GM23338 (cell line): ENCODE measurements around the gene RNF220. TPM values are rescaled to one million over a fixed set of nuclear protein-coding genes. Genes with fewer than 3 reads are reported as not detected.

Source experiments
- ATAC-seq: fragments of 200-7000 bp; cut with Tn5 transposase; 3 replicates; pipeline ENCODE4 v1.9.1; 2020
- DNase-seq: peaks from one replicate; pipeline ENCODE4 v3.0.0-alpha.2; 2015; ENCODE audit warnings: low spot score
- H2AFZ ChIP-seq: fragments of 200-600 bp; sonication (generic); 2 replicates; pipeline ENCODE4 v1.8.0; 2016; ENCODE audit warnings: antibody characterized with exemption, mild to moderate bottlenecking, moderate library complexity
- H3F3A ChIP-seq: fragments of 200-600 bp; sonication (generic); replicated peaks from 2 replicates; pipeline ENCODE4 v1.8.0; 2017; ENCODE audit warnings: antibody characterized with exemption, mixed run types, low read depth
- H3K27ac ChIP-seq: fragments of 200-600 bp; sonication (generic); 2 replicates; pipeline ENCODE4 v1.6.1; 2016; ENCODE audit warnings: low read depth
- H3K27me3 ChIP-seq: fragments of 200-600 bp; sonication (generic); 2 replicates; pipeline ENCODE4 v1.8.0; 2016; ENCODE audit warnings: mild to moderate bottlenecking, mixed run types, moderate library complexity; ENCODE audit not compliant: insufficient read depth
- H3K36me3 ChIP-seq: fragments of 200-600 bp; sonication (generic); 2 replicates; pipeline ENCODE4 v1.8.0; 2016; ENCODE audit warnings: mild to moderate bottlenecking; ENCODE audit not compliant: insufficient read depth
- H3K4me1 ChIP-seq: fragments of 200-600 bp; sonication (generic); 2 replicates; pipeline ENCODE4 v1.8.0; 2016; ENCODE audit warnings: mild to moderate bottlenecking, moderate library complexity; ENCODE audit not compliant: insufficient read depth
- H3K4me2 ChIP-seq: fragments of 200-600 bp; sonication (generic); 2 replicates; pipeline ENCODE4 v1.7.1; 2017; ENCODE audit warnings: mixed run types
- H3K4me3 ChIP-seq: fragments of 200-600 bp; sonication (generic); 2 replicates; pipeline ENCODE4 v1.6.1; 2016; ENCODE audit warnings: mixed run types
- H3K79me2 ChIP-seq: fragments of 200-600 bp; sonication (generic); replicated peaks from 2 replicates; pipeline ENCODE4 v1.8.0; 2017; ENCODE audit warnings: mild to moderate bottlenecking; ENCODE audit not compliant: insufficient read depth
- H3K9me2 ChIP-seq: fragments of 200-600 bp; sonication (generic); 2 replicates; pipeline ENCODE4 v1.8.0; 2017; ENCODE audit not compliant: insufficient read depth
- H4K20me1 ChIP-seq: fragments of 200-600 bp; sonication (generic); replicated peaks from 2 replicates; pipeline ENCODE4 v1.8.0; 2017; ENCODE audit warnings: mild to moderate bottlenecking; ENCODE audit not compliant: insufficient read depth
- H3K27ac Mint-ChIP-seq: 2 replicates; pipeline ENCODE4 v1.8.0; 2020; ENCODE audit warnings: inconsistent platforms, mild to moderate bottlenecking, moderate library complexity, mixed read lengths
- H3K27me3 Mint-ChIP-seq: 3 replicates; pipeline ENCODE4 v1.8.0; 2022; ENCODE audit warnings: low read depth, mild to moderate bottlenecking, moderate library complexity, mixed read lengths, inconsistent platforms; ENCODE audit not compliant: insufficient read depth, poor library complexity
- H3K36me3 Mint-ChIP-seq: 3 replicates; pipeline ENCODE4 v1.8.0; 2021; ENCODE audit warnings: low read depth, mild to moderate bottlenecking, inconsistent platforms, moderate library complexity, mixed read lengths
- H3K4me1 Mint-ChIP-seq: 3 replicates; pipeline ENCODE4 v1.8.0; 2020; ENCODE audit warnings: mild to moderate bottlenecking, inconsistent platforms, mixed read lengths
- H3K4me3 Mint-ChIP-seq: 3 replicates; pipeline ENCODE4 v1.8.0; 2021; ENCODE audit warnings: moderate library complexity, mild to moderate bottlenecking, inconsistent platforms, mixed read lengths
- H3K9me3 Mint-ChIP-seq: 3 replicates; pipeline ENCODE4 v1.8.0; 2020; ENCODE audit warnings: moderate library complexity, mild to moderate bottlenecking, inconsistent platforms, mixed read lengths
- CREB1 ChIP-seq: fragments of 250-450 bp; sonication (Bioruptor Pico); IDR thresholded peaks from 2 replicates; pipeline ENCODE4 v1.5.0; 2020; ENCODE audit warnings: low read depth, mild to moderate bottlenecking, moderate library complexity
- EZH2 ChIP-seq: fragments of 200-600 bp; sonication (generic); IDR thresholded peaks from one replicate; pipeline ENCODE4 v1.8.0; 2017; ENCODE audit warnings: antibody characterized with exemption, mild to moderate bottlenecking, low read depth; ENCODE audit not compliant: unreplicated experiment
- EZH2phosphoT487 ChIP-seq: fragments of 200-600 bp; sonication (generic); IDR thresholded peaks from one replicate; pipeline ENCODE4 v1.8.1; 2018; ENCODE audit warnings: antibody characterized with exemption; ENCODE audit not compliant: unreplicated experiment
- JUNB ChIP-seq: IDR thresholded peaks from one replicate; pipeline ENCODE4 v1.6.1; 2016; ENCODE audit warnings: antibody characterized with exemption; ENCODE audit not compliant: unreplicated experiment
- NANOG ChIP-seq: IDR thresholded peaks from 2 replicates; pipeline ENCODE4 v1.6.1; 2016; ENCODE audit warnings: antibody characterized with exemption, borderline replicate concordance
- POLR2AphosphoS5 ChIP-seq: IDR thresholded peaks from 2 replicates; pipeline ENCODE4 v1.6.1; 2016; ENCODE audit warnings: antibody characterized with exemption, low read depth
- STAT1 ChIP-seq: IDR thresholded peaks from one replicate; pipeline ENCODE4 v1.6.1; 2016; ENCODE audit warnings: antibody characterized with exemption; ENCODE audit not compliant: unreplicated experiment
- ZNF114 ChIP-seq: fragments of 250-450 bp; sonication (Bioruptor Pico); IDR thresholded peaks from 2 replicates; pipeline ENCODE4 v1.5.0; 2020; ENCODE audit warnings: mild to moderate bottlenecking, moderate library complexity
- ZNF331 ChIP-seq: fragments of 250-450 bp; sonication (Bioruptor Pico); IDR thresholded peaks from 2 replicates; pipeline ENCODE4 v1.5.0; 2020; ENCODE audit warnings: low read depth, mild to moderate bottlenecking, moderate library complexity
- polyA plus RNA-seq: library from polyadenylated mRNA; unstranded; fragments of >200 nt; fragmentation: Nextera tagmentation; extraction: Ambion mirVana; gene quantifications from 2 replicates; pipeline ENCODE4 v1.2.1, GENCODE V29; 2016
- total RNA-seq: library from RNA; depleted of rRNA; stranded (reverse); fragments of >200 nt; shearing (Covaris generic); gene quantifications from 2 replicates; pipeline ENCODE4 v1.2.3, GENCODE V29; 2014
- TF ChIP-seq, protein P1 (sequence below): IDR thresholded peaks from one replicate; pipeline ENCODE4 v1.6.1; 2018; ENCODE audit warnings: antibody characterized with exemption; ENCODE audit not compliant: unreplicated experiment
- TF ChIP-seq, protein P2 (sequence below), 2 experiments: fragments of 200-600 bp in 1 of 2; sonication (generic) in 1 of 2; conservative IDR thresholded peaks; 2 replicates each; pipeline versions ENCODE4 v1.5.1 to v1.6.1; 2016 to 2017; ENCODE audit warnings: antibody characterized with exemption in 2 of 2, low read depth in 2 of 2, mild to moderate bottlenecking in 2 of 2, moderate library complexity in 1 of 2
- TF ChIP-seq, protein P3 (sequence below): IDR thresholded peaks from 2 replicates; pipeline ENCODE4 v1.6.1; 2016; ENCODE audit warnings: antibody characterized with exemption
- TF ChIP-seq, protein P4 (sequence below): fragments of 250-450 bp; sonication (Bioruptor Pico); IDR thresholded peaks from 2 replicates; pipeline ENCODE4 v1.5.0; 2020; ENCODE audit warnings: mild to moderate bottlenecking, moderate library complexity

Gene RNF220
- total and polyA plus RNA-seq, 2 experiments from 2014 or later: 72.8 to 168 TPM

DNA sequence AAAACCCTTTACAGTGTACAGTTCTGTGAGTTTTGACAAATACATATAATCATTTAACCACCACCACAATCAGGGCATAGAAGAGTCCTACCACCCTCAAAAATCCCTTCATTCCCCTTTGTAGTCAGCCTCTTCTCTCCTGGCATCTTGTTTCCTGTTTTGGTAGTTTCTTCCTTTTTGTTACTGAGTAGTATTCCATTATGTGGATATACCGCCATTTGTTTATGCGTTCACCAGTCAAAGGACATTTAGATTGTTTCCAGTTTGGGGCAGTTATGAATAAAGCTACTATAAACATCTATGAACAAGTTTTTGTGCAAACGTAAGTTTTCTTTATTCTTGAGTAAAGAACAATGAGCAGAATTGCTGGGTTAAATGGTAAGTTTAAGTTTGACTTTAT, 49.6 kb downstream of the RNF220 start:
- H2AFZ ChIP-seq: no peak overlapping the region
- TF ChIP-seq JUNB (no peak), ZNF114 (CRISPR knock-in tag) (no peak), EZH2 (no peak), ZNF331 (no peak), EZH2phosphoT487 (no peak), CREB1 (CRISPR knock-in tag) (no peak), POLR2AphosphoS5 (no peak), STAT1 (no peak), NANOG (no peak)
- TF ChIP-seq, protein P1, sequence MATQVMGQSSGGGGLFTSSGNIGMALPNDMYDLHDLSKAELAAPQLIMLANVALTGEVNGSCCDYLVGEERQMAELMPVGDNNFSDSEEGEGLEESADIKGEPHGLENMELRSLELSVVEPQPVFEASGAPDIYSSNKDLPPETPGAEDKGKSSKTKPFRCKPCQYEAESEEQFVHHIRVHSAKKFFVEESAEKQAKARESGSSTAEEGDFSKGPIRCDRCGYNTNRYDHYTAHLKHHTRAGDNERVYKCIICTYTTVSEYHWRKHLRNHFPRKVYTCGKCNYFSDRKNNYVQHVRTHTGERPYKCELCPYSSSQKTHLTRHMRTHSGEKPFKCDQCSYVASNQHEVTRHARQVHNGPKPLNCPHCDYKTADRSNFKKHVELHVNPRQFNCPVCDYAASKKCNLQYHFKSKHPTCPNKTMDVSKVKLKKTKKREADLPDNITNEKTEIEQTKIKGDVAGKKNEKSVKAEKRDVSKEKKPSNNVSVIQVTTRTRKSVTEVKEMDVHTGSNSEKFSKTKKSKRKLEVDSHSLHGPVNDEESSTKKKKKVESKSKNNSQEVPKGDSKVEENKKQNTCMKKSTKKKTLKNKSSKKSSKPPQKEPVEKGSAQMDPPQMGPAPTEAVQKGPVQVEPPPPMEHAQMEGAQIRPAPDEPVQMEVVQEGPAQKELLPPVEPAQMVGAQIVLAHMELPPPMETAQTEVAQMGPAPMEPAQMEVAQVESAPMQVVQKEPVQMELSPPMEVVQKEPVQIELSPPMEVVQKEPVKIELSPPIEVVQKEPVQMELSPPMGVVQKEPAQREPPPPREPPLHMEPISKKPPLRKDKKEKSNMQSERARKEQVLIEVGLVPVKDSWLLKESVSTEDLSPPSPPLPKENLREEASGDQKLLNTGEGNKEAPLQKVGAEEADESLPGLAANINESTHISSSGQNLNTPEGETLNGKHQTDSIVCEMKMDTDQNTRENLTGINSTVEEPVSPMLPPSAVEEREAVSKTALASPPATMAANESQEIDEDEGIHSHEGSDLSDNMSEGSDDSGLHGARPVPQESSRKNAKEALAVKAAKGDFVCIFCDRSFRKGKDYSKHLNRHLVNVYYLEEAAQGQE: no peak
- TF ChIP-seq, protein P2, sequence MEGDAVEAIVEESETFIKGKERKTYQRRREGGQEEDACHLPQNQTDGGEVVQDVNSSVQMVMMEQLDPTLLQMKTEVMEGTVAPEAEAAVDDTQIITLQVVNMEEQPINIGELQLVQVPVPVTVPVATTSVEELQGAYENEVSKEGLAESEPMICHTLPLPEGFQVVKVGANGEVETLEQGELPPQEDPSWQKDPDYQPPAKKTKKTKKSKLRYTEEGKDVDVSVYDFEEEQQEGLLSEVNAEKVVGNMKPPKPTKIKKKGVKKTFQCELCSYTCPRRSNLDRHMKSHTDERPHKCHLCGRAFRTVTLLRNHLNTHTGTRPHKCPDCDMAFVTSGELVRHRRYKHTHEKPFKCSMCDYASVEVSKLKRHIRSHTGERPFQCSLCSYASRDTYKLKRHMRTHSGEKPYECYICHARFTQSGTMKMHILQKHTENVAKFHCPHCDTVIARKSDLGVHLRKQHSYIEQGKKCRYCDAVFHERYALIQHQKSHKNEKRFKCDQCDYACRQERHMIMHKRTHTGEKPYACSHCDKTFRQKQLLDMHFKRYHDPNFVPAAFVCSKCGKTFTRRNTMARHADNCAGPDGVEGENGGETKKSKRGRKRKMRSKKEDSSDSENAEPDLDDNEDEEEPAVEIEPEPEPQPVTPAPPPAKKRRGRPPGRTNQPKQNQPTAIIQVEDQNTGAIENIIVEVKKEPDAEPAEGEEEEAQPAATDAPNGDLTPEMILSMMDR (conservative IDR thresholded peaks at IDR 0.05; ENCODE audit: low read depth in 2 of 2): no peak
- TF ChIP-seq, protein P3, sequence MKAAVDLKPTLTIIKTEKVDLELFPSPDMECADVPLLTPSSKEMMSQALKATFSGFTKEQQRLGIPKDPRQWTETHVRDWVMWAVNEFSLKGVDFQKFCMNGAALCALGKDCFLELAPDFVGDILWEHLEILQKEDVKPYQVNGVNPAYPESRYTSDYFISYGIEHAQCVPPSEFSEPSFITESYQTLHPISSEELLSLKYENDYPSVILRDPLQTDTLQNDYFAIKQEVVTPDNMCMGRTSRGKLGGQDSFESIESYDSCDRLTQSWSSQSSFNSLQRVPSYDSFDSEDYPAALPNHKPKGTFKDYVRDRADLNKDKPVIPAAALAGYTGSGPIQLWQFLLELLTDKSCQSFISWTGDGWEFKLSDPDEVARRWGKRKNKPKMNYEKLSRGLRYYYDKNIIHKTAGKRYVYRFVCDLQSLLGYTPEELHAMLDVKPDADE: no peak
- TF ChIP-seq, protein P4, sequence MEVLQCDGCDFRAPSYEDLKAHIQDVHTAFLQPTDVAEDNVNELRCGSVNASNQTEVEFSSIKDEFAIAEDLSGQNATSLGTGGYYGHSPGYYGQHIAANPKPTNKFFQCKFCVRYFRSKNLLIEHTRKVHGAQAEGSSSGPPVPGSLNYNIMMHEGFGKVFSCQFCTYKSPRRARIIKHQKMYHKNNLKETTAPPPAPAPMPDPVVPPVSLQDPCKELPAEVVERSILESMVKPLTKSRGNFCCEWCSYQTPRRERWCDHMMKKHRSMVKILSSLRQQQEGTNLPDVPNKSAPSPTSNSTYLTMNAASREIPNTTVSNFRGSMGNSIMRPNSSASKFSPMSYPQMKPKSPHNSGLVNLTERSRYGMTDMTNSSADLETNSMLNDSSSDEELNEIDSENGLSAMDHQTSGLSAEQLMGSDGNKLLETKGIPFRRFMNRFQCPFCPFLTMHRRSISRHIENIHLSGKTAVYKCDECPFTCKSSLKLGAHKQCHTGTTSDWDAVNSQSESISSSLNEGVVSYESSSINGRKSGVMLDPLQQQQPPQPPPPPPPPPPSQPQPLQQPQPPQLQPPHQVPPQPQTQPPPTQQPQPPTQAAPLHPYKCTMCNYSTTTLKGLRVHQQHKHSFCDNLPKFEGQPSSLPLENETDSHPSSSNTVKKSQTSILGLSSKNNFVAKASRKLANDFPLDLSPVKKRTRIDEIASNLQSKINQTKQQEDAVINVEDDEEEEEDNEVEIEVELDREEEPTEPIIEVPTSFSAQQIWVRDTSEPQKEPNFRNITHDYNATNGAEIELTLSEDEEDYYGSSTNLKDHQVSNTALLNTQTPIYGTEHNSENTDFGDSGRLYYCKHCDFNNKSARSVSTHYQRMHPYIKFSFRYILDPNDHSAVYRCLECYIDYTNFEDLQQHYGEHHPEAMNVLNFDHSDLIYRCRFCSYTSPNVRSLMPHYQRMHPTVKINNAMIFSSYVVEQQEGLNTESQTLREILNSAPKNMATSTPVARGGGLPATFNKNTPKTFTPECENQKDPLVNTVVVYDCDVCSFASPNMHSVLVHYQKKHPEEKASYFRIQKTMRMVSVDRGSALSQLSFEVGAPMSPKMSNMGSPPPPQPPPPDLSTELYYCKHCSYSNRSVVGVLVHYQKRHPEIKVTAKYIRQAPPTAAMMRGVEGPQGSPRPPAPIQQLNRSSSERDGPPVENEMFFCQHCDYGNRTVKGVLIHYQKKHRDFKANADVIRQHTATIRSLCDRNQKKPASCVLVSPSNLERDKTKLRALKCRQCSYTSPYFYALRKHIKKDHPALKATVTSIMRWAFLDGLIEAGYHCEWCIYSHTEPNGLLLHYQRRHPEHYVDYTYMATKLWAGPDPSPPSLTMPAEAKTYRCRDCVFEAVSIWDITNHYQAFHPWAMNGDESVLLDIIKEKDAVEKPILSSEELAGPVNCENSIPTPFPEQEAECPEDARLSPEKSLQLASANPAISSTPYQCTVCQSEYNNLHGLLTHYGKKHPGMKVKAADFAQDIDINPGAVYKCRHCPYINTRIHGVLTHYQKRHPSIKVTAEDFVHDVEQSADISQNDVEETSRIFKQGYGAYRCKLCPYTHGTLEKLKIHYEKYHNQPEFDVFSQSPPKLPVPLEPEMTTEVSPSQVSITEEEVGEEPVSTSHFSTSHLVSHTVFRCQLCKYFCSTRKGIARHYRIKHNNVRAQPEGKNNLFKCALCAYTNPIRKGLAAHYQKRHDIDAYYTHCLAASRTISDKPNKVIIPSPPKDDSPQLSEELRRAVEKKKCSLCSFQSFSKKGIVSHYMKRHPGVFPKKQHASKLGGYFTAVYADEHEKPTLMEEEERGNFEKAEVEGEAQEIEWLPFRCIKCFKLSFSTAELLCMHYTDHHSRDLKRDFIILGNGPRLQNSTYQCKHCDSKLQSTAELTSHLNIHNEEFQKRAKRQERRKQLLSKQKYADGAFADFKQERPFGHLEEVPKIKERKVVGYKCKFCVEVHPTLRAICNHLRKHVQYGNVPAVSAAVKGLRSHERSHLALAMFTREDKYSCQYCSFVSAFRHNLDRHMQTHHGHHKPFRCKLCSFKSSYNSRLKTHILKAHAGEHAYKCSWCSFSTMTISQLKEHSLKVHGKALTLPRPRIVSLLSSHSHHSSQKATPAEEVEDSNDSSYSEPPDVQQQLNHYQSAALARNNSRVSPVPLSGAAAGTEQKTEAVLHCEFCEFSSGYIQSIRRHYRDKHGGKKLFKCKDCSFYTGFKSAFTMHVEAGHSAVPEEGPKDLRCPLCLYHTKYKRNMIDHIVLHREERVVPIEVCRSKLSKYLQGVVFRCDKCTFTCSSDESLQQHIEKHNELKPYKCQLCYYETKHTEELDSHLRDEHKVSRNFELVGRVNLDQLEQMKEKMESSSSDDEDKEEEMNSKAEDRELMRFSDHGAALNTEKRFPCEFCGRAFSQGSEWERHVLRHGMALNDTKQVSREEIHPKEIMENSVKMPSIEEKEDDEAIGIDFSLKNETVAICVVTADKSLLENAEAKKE (CRISPR knock-in tag): no peak
- no peaks in the 10 kb centered on the region for H4K20me1 ChIP-seq
- ATAC-seq: no peak
- no peaks in the 10 kb centered on the region for H3K9me2 ChIP-seq
- H3K27me3 Mint-ChIP-seq: no peaks in the 10 kb centered on the region
- DNase-seq: no peak
- H3K27me3 ChIP-seq: no peaks in the 10 kb centered on the region
- no peaks in the 10 kb centered on the region for H3F3A ChIP-seq
- peaks cover under 1% of the 10 kb centered on the region for H3K4me1 Mint-ChIP-seq
- H3K4me2 ChIP-seq: no peak overlapping the region
- H3K27ac ChIP-seq: no peak overlapping the region
- H3K9me3 Mint-ChIP-seq: peaks cover 12% of the 10 kb centered on the region
- H3K27ac Mint-ChIP-seq: no peak overlapping the region
- peaks cover 22% of the 10 kb centered on the region for H3K36me3 Mint-ChIP-seq
- H3K79me2 ChIP-seq: peaks cover 35% of the 10 kb centered on the region
- no peaks in the 10 kb centered on the region; the same call in 1 of the 2 replicates for H3K36me3 ChIP-seq
- H3K4me1 ChIP-seq: no peaks in the 10 kb centered on the region
- H3K4me3 ChIP-seq: no peak overlapping the region
- H3K4me3 Mint-ChIP-seq: no peak overlapping the region
